Measurements from ENCODE around the gene SLC39A13.
A peak's percentile ranks its signal among the peaks of the same experiment; 100 is the strongest.

The SLC39A13 gene

GRCh38 chr11:47407746-47408590, at the start of gene SLC39A13:
TSS of gene SLC39A13 (plus strand) at chr11:47408590. CDS start at chr11:47410095, 1,505 bp downstream.
- peaks cover 0 to 36% (median 13%) of the 10 kb centered on the region in 11 experiments; a peak in 10 of 22 replicates for H4K20me1 ChIP-seq
- peaks cover 60 to 90% (median 75%) of the 10 kb centered on the region in 10 experiments for H3K4me1 ChIP-seq
- no peaks in the 10 kb centered on the region for H3K9me3 ChIP-seq (replicated peaks in 1 of 11)
- TF ChIP-seq Cebpa-rat (IDR thresholded peaks at IDR 0.05) = no peak
- H3K36me3 ChIP-seq = peaks cover 0 to 30% (median 23%) of the 10 kb centered on the region in 11 experiments; a peak in 17 of 22 replicates
- peak within 1 kb of the TSS; percentile 85 to 94 (median 90) for H3K9ac ChIP-seq
- H3K27me3 ChIP-seq = no peaks in the 10 kb centered on the region
- H3K4me3 ChIP-seq = peak within 1 kb of the TSS; percentile 67 to 91 (median 78)
- peak within 1 kb of the TSS; percentile 86 to 99 (median 94) for H3K27ac ChIP-seq
- peak within 1 kb of the TSS; percentile 91 to 100 (median 98) for H3K4me2 ChIP-seq

- peak overlapping the region; percentile 44 to 96 (median 88) for H3K4me2 ChIP-seq
- peak overlapping the region in 10 of 11 experiments; percentile 74 to 95 (median 90); a peak in 20 of 22 replicates for H3K9ac ChIP-seq
- H4K20me1 ChIP-seq = peaks cover 0 to 100% (median 6%) of the 10 kb centered on the region in 11 experiments; a peak in 13 of 22 replicates
- peaks cover 0 to 11% (median 2%) of the 10 kb centered on the region in 11 experiments; a peak in 6 of 22 replicates for H3K9me3 ChIP-seq (replicated peaks in 1 of 11)
- H3K4me1 ChIP-seq = peaks cover 57 to 80% (median 66%) of the 10 kb centered on the region in 10 experiments
- H3K27ac ChIP-seq = peak overlapping the region; percentile 70 to 100 (median 100)
- H3K27me3 ChIP-seq = no peaks in the 10 kb centered on the region
- H3K36me3 ChIP-seq = peaks cover 26 to 99% (median 90%) of the 10 kb centered on the region in 11 experiments
- no peak for TF ChIP-seq Cebpa-rat (IDR thresholded peaks at IDR 0.05)
- H3K4me3 ChIP-seq = peak overlapping the region in 1 of 10 experiments; percentile 46; a peak in 2 of 20 replicates
These were observed 49.7 kb upstream of the SLC39A13 start for GRCh38 chr11:47358731-47359051.

- H3K36me3 ChIP-seq = peaks cover 26 to 99% (median 92%) of the 10 kb centered on the region in 11 experiments
- peak overlapping the region; percentile 70 to 100 (median 100) for H3K27ac ChIP-seq
- peak overlapping the region in 3 of 10 experiments; percentile 4 to 46 (median 18); a peak in 3 of 20 replicates for H3K4me3 ChIP-seq
- peaks cover 0 to 100% (median 10%) of the 10 kb centered on the region in 11 experiments; a peak in 15 of 22 replicates for H4K20me1 ChIP-seq
- H3K9ac ChIP-seq = peak overlapping the region; percentile 73 to 95 (median 88)
- peak overlapping the region; percentile 80 to 96 (median 88) for H3K4me2 ChIP-seq
- H3K4me1 ChIP-seq = peaks cover 60 to 85% (median 67%) of the 10 kb centered on the region in 10 experiments
- no peak for TF ChIP-seq Cebpa-rat (IDR thresholded peaks at IDR 0.05)
- no peaks in the 10 kb centered on the region for H3K27me3 ChIP-seq
- H3K9me3 ChIP-seq (replicated peaks in 1 of 11) = peaks cover 0 to 11% (median 2%) of the 10 kb centered on the region in 11 experiments; a peak in 6 of 22 replicates
These were observed 49.2 kb upstream of the SLC39A13 start for GRCh38 chr11:47359162-47359561.

- H3K4me1 ChIP-seq = peaks cover 60 to 89% (median 71%) of the 10 kb centered on the region in 10 experiments
- H3K27me3 ChIP-seq = no peaks in the 10 kb centered on the region
- peaks cover 29 to 99% (median 92%) of the 10 kb centered on the region in 11 experiments for H3K36me3 ChIP-seq
- peak overlapping the region; percentile 80 to 96 (median 88) for H3K4me2 ChIP-seq
- peak overlapping the region; percentile 73 to 95 (median 88) for H3K9ac ChIP-seq
- peaks cover 0 to 11% (median 3%) of the 10 kb centered on the region in 11 experiments; a peak in 7 of 22 replicates for H3K9me3 ChIP-seq (replicated peaks in 1 of 11)
- H3K27ac ChIP-seq = peak overlapping the region; percentile 70 to 100 (median 100)
- TF ChIP-seq Cebpa-rat (IDR thresholded peaks at IDR 0.05) = peak in 9 of 11 experiments; percentile 34 to 95 (median 89); a peak in 17 of 22 replicates
- peak overlapping the region in 4 of 10 experiments; percentile 4 to 46 (median 22); a peak in 5 of 20 replicates for H3K4me3 ChIP-seq
- peaks cover 0 to 100% (median 14%) of the 10 kb centered on the region in 11 experiments; a peak in 18 of 22 replicates for H4K20me1 ChIP-seq
These were observed 48.8 kb upstream of the SLC39A13 start for GRCh38 chr11:47359586-47359985.

GRCh38 chr11:47360341-47360740, 48.0 kb upstream of the SLC39A13 start:
- peaks cover 0 to 11% (median 3%) of the 10 kb centered on the region in 11 experiments; a peak in 7 of 22 replicates for H3K9me3 ChIP-seq (replicated peaks in 1 of 11)
- peaks cover 34 to 100% (median 94%) of the 10 kb centered on the region in 11 experiments for H3K36me3 ChIP-seq
- H3K4me3 ChIP-seq = peak overlapping the region in 8 of 10 experiments; percentile 1 to 46 (median 20); a peak in 4 of 20 replicates
- peaks cover 5 to 100% (median 22%) of the 10 kb centered on the region in 11 experiments; a peak in 21 of 22 replicates for H4K20me1 ChIP-seq
- H3K4me1 ChIP-seq = peaks cover 64 to 96% (median 79%) of the 10 kb centered on the region in 10 experiments
- H3K9ac ChIP-seq = peak overlapping the region; percentile 73 to 95 (median 88)
- no peaks in the 10 kb centered on the region for H3K27me3 ChIP-seq
- peak overlapping the region; percentile 70 to 100 (median 100); a peak in 21 of 22 replicates for H3K27ac ChIP-seq
- no peak for TF ChIP-seq Cebpa-rat (IDR thresholded peaks at IDR 0.05)
- peak overlapping the region; percentile 80 to 96 (median 88) for H3K4me2 ChIP-seq

GRCh38 chr11:47361419-47361818, 47.0 kb upstream of the SLC39A13 start:
- H3K9me3 ChIP-seq (replicated peaks in 1 of 11) = peaks cover 0 to 11% (median 3%) of the 10 kb centered on the region in 11 experiments; a peak in 7 of 22 replicates
- H3K36me3 ChIP-seq = peaks cover 35 to 100% (median 95%) of the 10 kb centered on the region in 11 experiments
- peak overlapping the region; percentile 73 to 95 (median 88) for H3K9ac ChIP-seq
- peaks cover 5 to 100% (median 33%) of the 10 kb centered on the region in 11 experiments; a peak in 21 of 22 replicates for H4K20me1 ChIP-seq
- TF ChIP-seq Cebpa-rat (IDR thresholded peaks at IDR 0.05) = no peak
- H3K4me3 ChIP-seq = peak overlapping the region in 5 of 10 experiments; percentile 2 to 29 (median 21); a peak in 5 of 20 replicates
- peaks cover 72 to 100% (median 90%) of the 10 kb centered on the region in 10 experiments for H3K4me1 ChIP-seq
- H3K27me3 ChIP-seq = no peaks in the 10 kb centered on the region
- peak overlapping the region; percentile 34 to 100 (median 100); a peak in 21 of 22 replicates for H3K27ac ChIP-seq
- H3K4me2 ChIP-seq = peak overlapping the region; percentile 80 to 96 (median 88)

GRCh38 chr11:47366020-47366490, 42.3 kb upstream of the SLC39A13 start:
- H4K20me1 ChIP-seq = peaks cover 28 to 100% (median 79%) of the 10 kb centered on the region in 11 experiments
- H3K4me3 ChIP-seq = peak overlapping the region in 2 of 10 experiments; percentile 4 to 18; a peak in 1 of 20 replicates
- H3K36me3 ChIP-seq = peaks cover 69 to 100% (median 97%) of the 10 kb centered on the region in 11 experiments
- H3K27ac ChIP-seq = peak overlapping the region in 10 of 11 experiments; percentile 11 to 54 (median 30); a peak in 13 of 22 replicates
- H3K9ac ChIP-seq = peak overlapping the region in 7 of 11 experiments; percentile 18 to 71 (median 37); a peak in 6 of 22 replicates
- peaks cover 54 to 100% (median 94%) of the 10 kb centered on the region in 10 experiments for H3K4me1 ChIP-seq
- H3K9me3 ChIP-seq (replicated peaks in 1 of 11) = peaks cover 0 to 3% (median 0%) of the 10 kb centered on the region in 11 experiments; a peak in 3 of 22 replicates
- no peaks in the 10 kb centered on the region for H3K27me3 ChIP-seq
- peak overlapping the region; percentile 40 to 96 (median 64) for H3K4me2 ChIP-seq
- TF ChIP-seq Cebpa-rat (IDR thresholded peaks at IDR 0.05) = no peak

GRCh38 chr11:47369676-47370075, 38.7 kb upstream of the SLC39A13 start:
- H3K4me3 ChIP-seq = peak overlapping the region in 2 of 10 experiments; percentile 0 to 7; a peak in 1 of 20 replicates
- TF ChIP-seq Cebpa-rat (IDR thresholded peaks at IDR 0.05) = no peak

More at GRCh38 chr11:47369676-47370075, 38.7 kb upstream of the SLC39A13 start:
- H3K4me1 ChIP-seq = peaks cover 38 to 100% (median 89%) of the 10 kb centered on the region in 10 experiments
- no peaks in the 10 kb centered on the region for H3K9me3 ChIP-seq (replicated peaks in 1 of 11)
- peak overlapping the region in 8 of 11 experiments; percentile 4 to 99 (median 30); a peak in 8 of 22 replicates for H3K9ac ChIP-seq
- peaks cover 34 to 100% (median 100%) of the 10 kb centered on the region in 11 experiments for H4K20me1 ChIP-seq
- no peaks in the 10 kb centered on the region for H3K27me3 ChIP-seq
- peak overlapping the region in 8 of 11 experiments; percentile 2 to 98 (median 48); a peak in 16 of 22 replicates for H3K4me2 ChIP-seq
- H3K36me3 ChIP-seq = peaks cover 98 to 100% (median 100%) of the 10 kb centered on the region in 11 experiments
- peak overlapping the region in 4 of 11 experiments; percentile 1 to 23 (median 12); a peak in 4 of 22 replicates for H3K27ac ChIP-seq

All from BLaER1 treated with 17β-estradiol and CSF1 and Interleukin-3, amounts not matched to agents 10 nM and 100 nM (cell line).